ENCODE results near the gene VSX1.

VSX1 gene

GRCh38 chr20:25127761-25128537, 46.0 kb upstream of the VSX1 start:
- TF ChIP-seq CSDC2 (CRISPR knock-in tag; IDR thresholded peaks at IDR 0.05) (no peak), ZNF70 (CRISPR knock-in tag; IDR thresholded peaks at IDR 0.05) (no peak), OSR1 (CRISPR knock-in tag; IDR thresholded peaks at IDR 0.05) (no peak)
- ATAC-seq = no peak

GRCh38 chr20:25126204-25127029, 44.5 kb upstream of the VSX1 start:
- ATAC-seq = no peak
- TF ChIP-seq ZNF565 (CRISPR knock-in tag; conservative IDR thresholded peaks at IDR 0.05; ENCODE audit: low read depth) (no peak), TSHZ2 (CRISPR knock-in tag; IDR thresholded peaks at IDR 0.05) (no peak), SNAI2 (CRISPR knock-in tag; IDR thresholded peaks at IDR 0.05) (no peak), ZNF8 (CRISPR knock-in tag; IDR thresholded peaks at IDR 0.05) (no peak), PPARA (CRISPR knock-in tag; IDR thresholded peaks at IDR 0.05; ENCODE audit: borderline replicate concordance) (no peak), TOX (CRISPR knock-in tag; IDR thresholded peaks at IDR 0.05; ENCODE audit: borderline replicate concordance) (no peak), CSDC2 (CRISPR knock-in tag; IDR thresholded peaks at IDR 0.05) (no peak), RARB (CRISPR knock-in tag; IDR thresholded peaks at IDR 0.05) (no peak), GLIS3 (CRISPR knock-in tag; IDR thresholded peaks at IDR 0.05) (no peak), OSR1 (CRISPR knock-in tag; IDR thresholded peaks at IDR 0.05) (no peak), ARNTL (CRISPR knock-in tag; IDR thresholded peaks at IDR 0.05; ENCODE audit: borderline replicate concordance, low read depth) (no peak), BACH2 (CRISPR knock-in tag; IDR thresholded peaks at IDR 0.05; ENCODE audit: borderline replicate concordance) (no peak), ZFP30 (CRISPR knock-in tag; IDR thresholded peaks at IDR 0.05) (no peak), ISL1 (CRISPR knock-in tag; IDR thresholded peaks at IDR 0.05) (no peak)
- TF ChIP-seq, protein P1, sequence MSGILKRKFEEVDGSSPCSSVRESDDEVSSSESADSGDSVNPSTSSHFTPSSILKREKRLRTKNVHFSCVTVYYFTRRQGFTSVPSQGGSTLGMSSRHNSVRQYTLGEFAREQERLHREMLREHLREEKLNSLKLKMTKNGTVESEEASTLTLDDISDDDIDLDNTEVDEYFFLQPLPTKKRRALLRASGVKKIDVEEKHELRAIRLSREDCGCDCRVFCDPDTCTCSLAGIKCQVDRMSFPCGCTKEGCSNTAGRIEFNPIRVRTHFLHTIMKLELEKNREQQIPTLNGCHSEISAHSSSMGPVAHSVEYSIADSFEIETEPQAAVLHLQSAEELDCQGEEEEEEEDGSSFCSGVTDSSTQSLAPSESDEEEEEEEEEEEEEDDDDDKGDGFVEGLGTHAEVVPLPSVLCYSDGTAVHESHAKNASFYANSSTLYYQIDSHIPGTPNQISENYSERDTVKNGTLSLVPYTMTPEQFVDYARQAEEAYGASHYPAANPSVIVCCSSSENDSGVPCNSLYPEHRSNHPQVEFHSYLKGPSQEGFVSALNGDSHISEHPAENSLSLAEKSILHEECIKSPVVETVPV (CRISPR knock-in tag; IDR thresholded peaks at IDR 0.05) = no peak
- TF ChIP-seq, protein P2, sequence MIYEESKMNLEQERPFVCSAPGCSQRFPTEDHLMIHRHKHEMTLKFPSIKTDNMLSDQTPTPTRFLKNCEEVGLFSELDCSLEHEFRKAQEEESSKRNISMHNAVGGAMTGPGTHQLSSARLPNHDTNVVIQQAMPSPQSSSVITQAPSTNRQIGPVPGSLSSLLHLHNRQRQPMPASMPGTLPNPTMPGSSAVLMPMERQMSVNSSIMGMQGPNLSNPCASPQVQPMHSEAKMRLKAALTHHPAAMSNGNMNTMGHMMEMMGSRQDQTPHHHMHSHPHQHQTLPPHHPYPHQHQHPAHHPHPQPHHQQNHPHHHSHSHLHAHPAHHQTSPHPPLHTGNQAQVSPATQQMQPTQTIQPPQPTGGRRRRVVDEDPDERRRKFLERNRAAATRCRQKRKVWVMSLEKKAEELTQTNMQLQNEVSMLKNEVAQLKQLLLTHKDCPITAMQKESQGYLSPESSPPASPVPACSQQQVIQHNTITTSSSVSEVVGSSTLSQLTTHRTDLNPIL (CRISPR knock-in tag; IDR thresholded peaks at IDR 0.05; ENCODE audit: low read depth) = no peak
- TF ChIP-seq, protein P3, sequence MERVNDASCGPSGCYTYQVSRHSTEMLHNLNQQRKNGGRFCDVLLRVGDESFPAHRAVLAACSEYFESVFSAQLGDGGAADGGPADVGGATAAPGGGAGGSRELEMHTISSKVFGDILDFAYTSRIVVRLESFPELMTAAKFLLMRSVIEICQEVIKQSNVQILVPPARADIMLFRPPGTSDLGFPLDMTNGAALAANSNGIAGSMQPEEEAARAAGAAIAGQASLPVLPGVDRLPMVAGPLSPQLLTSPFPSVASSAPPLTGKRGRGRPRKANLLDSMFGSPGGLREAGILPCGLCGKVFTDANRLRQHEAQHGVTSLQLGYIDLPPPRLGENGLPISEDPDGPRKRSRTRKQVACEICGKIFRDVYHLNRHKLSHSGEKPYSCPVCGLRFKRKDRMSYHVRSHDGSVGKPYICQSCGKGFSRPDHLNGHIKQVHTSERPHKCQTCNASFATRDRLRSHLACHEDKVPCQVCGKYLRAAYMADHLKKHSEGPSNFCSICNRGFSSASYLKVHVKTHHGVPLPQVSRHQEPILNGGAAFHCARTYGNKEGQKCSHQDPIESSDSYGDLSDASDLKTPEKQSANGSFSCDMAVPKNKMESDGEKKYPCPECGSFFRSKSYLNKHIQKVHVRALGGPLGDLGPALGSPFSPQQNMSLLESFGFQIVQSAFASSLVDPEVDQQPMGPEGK (CRISPR knock-in tag; IDR thresholded peaks at IDR 0.05; ENCODE audit: borderline replicate concordance) = no peak

- TF ChIP-seq, protein P3 (CRISPR knock-in tag; IDR thresholded peaks at IDR 0.05; ENCODE audit: borderline replicate concordance) = no peak
- TF ChIP-seq CSDC2 (CRISPR knock-in tag; IDR thresholded peaks at IDR 0.05) (no peak), ESRRG (CRISPR knock-in tag; IDR thresholded peaks at IDR 0.05) (no peak), TSHZ2 (CRISPR knock-in tag; IDR thresholded peaks at IDR 0.05) (no peak), ISL1 (CRISPR knock-in tag; IDR thresholded peaks at IDR 0.05) (no peak), ZC3H10 (CRISPR knock-in tag; IDR thresholded peaks at IDR 0.05) (no peak)
- ATAC-seq = no peak
These were observed 43.7 kb upstream of the VSX1 start for GRCh38 chr20:25125636-25126035.

All from SK-N-SH treated with all-trans-retinoic acid at 6 μM for 48 hours (cell line).